GM18520 (cell line): Measurements from ENCODE around the gene NNT.
"Not testable (repeated sequence)": the region's sequence is repeated elsewhere in the genome, so short reads cannot be mapped to it uniquely, and the experiment has no call there.

Experiments used
- ATAC-seq: cut with Tn5 transposase; IDR thresholded peaks from one replicate; pipeline ENCODE4 v1.9.1; 2021; ENCODE audit not compliant: unreplicated experiment

NNT gene

DNA sequence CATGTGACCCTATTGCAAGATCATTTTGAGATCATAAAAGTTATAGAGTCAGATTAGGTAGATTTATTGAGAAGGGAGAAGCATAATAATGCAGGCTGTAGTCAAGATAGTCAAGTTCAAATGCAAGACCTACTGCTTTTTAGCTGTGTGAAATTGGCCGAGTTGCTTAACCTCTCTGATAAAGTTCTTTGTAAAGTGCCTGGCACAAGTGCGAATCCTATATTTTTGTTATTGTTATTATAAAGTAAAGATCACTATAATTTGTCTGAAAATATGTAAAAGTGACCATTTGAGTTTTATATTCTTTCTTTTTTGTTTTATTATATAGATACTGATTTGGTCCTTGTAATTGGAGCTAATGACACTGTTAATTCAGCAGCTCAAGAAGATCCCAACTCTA, 99.3 kb downstream of the NNT start:
- no peak for ATAC-seq

DNA sequence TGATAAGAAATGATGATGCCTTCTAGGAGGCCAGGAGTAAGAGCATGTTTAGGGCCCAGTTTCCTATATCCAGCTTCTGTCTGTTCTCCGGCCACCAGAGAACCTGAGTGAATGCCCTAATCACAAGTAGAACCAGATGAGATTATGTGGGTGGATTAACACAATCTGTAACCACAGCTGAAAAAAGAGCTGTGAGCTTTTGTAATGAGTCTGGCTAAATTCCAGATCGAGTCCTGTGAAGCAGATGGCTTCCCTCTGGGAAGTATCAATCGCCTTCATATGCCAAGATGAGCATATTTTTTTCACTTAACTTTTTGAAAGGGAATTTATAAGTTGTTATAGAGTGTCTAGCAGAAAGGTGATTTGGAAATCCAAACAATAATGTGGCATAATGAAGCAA, 99.8 kb downstream of the NNT start:
- no peak for ATAC-seq

DNA sequence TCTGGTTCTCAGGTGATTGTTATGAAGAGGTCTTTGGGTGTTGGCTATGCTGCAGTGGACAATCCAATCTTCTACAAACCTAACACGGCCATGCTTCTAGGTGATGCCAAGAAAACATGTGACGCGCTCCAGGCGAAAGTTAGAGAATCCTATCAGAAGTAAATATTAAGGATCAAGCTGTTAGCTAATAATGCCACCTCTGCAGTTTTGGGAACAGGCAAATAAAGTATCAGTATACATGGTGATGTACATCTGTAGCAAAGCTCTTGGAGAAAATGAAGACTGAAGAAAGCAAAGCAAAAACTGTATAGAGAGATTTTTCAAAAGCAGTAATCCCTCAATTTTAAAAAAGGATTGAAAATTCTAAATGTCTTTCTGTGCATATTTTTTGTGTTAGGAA, 101.3 kb downstream of the NNT start:
- ATAC-seq = no peak

DNA sequence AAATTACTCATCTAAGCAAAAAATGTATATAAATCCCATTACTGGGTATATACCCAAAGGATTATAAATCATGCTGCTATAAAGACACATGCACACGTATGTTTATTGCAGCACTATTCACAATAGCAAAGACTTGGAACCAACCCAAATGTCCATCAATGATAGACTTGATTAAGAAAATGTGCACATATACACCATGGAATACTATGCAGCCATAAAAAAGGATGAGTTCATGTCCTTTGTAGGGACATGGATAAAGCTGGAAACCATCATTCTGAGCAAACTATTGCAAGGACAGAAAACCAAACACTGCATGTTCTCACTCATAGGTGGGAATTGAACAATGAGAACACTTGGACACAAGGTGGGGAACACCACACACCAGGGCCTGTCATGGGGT, 103.6 kb downstream of the NNT start:
- ATAC-seq = not testable (repeated sequence)

DNA sequence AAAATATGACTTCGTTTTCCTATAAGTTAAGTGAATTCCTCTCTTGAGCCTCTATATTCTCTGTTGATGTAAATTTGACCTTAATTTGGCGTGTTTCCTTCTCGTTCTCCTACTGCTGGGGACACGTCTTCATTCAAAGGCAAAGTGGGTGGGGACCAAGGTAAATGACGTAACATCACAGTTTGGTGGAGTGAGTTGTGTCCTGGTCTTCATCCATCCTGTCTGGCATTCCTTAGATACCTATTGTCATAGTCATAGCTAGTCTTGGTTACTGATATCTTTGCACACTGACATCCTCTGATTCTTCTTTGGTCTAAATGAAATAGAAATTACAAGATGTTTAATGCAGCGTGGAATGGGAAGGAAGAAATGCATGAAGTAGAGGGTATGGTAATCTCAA, 108.5 kb downstream of the NNT start:
- no peak for ATAC-seq

DNA sequence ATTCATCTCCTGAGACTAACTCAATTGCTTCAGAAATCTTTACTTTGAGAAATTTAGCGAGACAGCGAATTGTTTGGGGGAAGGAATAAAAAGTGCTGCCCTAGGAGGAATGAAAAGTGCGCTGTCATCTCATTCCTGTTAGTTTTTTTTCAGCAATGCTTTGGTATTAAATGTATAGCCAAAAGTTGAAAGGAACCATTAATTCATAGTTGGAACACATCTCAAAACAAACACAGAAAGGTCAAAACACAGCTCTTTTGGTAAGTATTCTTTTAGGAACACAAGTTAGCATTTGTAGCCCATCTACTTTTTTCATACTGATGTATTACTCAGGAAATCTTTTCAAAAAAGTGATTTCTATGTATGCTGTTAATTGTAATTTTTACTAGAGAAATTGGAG, 109.1 kb downstream of the NNT start:
- no peak for ATAC-seq

DNA sequence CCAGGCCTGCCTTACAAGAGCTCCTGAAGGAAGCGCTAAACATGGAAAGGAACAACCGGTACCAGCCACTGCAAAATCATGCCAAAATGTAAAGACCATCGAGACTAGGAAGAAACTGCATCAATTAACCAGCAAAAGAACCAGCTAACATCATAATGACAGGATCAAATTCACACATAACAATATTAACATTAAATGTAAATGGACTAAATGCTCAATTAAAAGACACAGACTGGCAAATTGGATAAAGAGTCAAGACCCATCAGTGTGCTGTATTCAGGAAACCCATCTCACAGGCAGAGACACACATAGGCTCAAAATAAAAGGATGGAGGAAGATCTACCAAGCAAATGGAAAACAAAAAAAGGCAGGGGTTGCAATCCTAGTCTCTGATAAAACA, 116.8 kb downstream of the NNT start:
- not testable (repeated sequence) for ATAC-seq

DNA sequence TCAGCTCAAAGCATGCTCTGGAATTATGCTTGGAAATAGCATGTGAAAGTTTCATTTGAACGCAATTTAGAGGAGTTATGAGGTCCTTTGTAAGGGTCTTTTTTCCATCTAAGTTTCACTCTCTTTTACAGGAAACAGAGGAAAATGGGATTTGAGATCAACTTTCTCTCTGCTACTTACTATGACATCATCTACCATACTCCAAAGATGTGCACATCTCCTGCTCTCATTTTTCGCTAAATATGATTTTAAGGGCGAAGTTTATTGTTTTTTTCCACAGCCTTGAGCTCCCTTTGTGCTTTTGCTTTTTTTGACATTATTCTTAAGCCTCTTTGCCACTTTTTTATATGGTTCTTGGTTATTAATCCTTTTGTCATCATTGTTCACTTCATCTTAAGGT, 125.6 kb downstream of the NNT start:
- no peak for ATAC-seq

DNA sequence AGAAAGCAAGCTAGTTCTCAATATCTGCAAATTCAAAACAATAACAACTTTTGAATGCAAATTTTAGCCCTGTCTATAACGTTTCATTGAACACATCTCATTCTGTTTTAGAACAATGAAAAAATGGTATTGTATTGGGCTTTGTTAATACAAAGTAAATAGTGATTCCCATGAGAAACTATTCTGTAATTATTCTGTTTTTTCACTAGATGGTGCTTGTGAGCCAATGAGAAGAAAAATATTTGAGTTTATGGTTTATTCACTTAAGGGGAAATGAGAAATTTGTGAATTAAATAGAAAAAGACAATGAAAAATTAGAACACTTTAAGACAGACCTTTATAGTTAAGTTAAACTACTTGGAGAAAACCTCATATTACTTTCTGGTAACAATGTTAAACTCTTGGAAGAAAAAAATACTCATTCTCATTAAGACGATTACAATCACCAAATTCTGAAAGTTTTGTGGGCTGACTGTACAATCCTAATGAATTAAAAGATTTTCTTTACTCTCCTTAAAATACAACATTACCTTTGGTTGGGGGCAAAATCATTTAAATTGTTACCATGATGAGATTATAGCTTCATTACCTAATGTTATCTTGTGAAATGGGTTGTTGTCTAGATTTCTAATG, 127.0 kb downstream of the NNT start:
- ATAC-seq = no peak

DNA sequence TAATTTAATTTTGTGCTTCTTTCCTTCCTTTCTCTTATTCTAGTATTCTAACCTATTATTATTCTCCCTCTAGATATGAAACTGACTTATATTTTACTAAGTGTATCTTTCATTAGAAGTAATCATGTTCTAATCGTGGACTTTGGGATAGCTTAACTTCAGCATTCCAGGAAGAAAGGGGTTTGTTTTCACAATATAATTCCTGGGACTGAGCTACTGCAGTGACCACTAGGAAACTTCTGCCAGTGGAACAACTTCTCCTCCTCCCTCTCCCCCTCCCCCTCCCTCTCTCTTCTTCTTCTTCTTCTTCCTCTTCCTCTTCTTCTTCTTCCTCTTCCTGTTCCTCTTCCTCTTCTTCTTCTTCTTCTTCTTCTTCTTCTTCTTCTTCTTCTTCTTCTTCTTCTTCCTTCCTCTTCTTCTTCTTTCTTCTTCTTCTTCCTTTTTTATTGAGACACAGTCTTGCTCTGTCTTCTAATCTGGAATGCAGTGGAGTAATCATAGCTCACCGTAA, 127.9 kb downstream of the NNT start:
- no peak for ATAC-seq

DNA sequence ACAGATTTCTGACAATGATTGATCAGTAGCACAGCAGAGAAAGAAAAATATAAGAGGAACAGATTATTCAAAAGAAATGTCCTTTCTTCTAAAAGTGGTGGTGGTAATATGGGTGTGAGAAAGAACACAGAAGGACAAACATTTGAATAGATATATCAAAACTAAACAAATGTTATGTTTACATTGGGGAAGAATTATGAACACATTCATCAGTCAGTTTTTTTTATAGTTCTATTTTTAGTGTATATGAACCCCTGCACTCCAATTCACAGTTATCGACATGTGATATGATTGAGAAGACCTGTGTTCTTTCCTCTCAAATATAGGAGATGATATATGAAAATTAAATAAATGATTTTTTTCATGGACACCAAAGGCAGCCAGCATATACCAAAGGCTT, 128.6 kb downstream of the NNT start:
- no peak for ATAC-seq

DNA sequence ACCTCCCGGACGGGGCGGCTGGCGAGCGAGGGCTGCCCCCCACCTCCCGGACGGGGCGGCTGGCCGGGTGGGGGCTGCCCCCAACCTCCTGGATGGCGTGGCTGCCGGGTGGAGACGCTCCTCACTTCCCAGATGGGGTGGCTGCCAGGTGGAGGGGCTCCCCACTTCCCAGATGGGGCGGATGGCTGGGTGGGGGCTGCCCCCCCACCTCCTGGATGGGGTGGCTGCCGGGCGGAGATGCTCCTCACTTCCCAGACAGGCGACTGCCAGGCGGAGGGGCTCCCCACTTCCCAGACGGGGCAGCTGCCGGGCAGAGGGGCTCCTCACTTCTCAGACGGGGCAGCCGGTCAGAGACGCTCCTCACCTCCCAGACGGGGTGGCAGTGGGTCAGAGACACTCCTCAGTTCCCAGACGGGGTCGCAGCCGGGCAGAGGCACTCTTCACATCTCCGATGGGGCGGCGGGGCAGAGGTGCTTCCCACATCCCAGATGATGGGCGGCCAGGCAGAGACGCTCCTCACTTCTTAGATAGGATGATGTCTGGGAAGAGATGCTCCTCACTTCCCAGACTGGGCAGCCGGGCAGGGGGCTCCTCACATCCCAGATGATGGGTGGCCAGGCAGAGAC, 143.1 kb downstream of the NNT start:
- ATAC-seq = not testable (repeated sequence)

DNA sequence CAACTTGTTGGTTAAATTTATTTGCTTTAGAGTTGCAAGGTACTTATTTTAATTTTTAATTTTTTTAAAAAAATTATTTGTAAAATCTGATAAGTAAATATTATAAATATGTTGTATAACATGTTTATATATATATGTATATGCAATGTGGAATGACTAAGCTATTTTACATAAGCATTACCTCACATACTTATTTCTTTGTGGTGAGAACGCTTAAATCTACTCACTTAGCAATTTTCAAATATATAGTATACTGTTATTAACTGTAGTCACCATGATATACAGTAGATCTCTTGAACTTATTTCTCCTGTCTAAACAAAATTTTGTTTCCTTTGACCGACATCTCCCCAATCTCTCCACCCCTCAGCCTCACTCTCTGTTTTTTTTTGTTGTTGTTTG, 147.8 kb downstream of the NNT start:
- ATAC-seq = no peak

DNA sequence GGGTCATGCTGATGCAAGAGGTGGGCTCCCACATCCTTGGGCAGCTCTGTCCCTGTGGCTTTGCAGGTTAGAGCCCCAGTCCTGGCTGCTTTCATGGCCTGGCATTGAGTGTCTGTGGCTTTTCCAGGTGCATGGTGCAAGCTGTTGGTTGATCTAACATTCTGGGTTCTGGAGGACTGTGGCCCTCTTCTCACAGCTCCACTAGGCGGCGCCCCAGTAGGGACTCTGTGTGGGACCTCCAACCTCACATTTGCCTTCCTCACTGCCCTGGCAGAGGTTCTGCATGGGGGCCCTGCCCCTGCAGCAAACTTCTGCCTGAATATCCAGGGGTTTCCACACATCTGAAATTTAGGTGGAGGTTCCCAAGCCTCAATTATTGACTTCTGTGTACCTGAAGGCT, 150.1 kb downstream of the NNT start:
- no peak for ATAC-seq
